ENCODE measurements around the gene PIP5K1B.

DNA sequence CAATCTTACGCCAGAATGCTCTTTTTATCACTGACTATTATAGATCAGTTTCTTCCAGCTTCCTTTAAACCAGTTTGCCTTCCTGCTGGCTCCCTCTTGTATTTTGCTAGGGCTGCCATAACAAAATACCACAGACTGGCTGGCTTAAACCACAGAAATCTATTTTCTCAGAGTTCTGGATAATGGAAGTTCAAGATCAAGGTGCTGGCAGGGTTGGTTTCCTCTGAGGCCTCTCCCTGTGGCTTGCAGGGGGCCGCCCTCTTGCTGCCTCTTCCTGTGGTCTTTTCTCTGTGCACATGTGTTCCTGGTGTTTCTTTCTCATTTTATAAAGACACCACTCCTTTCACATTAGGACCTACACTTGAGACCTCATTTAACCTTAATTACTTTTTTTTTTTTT, 323.7 kb downstream of the PIP5K1B start:
- no peak for TF ChIP-seq EZH2phosphoT487 (IDR thresholded peaks at IDR 0.05; ENCODE audit: low read length)
- TF ChIP-seq, protein P1, sequence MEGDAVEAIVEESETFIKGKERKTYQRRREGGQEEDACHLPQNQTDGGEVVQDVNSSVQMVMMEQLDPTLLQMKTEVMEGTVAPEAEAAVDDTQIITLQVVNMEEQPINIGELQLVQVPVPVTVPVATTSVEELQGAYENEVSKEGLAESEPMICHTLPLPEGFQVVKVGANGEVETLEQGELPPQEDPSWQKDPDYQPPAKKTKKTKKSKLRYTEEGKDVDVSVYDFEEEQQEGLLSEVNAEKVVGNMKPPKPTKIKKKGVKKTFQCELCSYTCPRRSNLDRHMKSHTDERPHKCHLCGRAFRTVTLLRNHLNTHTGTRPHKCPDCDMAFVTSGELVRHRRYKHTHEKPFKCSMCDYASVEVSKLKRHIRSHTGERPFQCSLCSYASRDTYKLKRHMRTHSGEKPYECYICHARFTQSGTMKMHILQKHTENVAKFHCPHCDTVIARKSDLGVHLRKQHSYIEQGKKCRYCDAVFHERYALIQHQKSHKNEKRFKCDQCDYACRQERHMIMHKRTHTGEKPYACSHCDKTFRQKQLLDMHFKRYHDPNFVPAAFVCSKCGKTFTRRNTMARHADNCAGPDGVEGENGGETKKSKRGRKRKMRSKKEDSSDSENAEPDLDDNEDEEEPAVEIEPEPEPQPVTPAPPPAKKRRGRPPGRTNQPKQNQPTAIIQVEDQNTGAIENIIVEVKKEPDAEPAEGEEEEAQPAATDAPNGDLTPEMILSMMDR (IDR thresholded peaks at IDR 0.05; ENCODE audit: low read length) = no peak

All from MM.1S (cell line).